AG09319 (cell line): ENCODE results near the gene CHRM3.

Source experiments
- DNase-seq: peaks from one replicate; pipeline ENCODE4 v3.0.0-alpha.2; 2010; ENCODE audit warnings: low read depth; ENCODE audit errors: extremely low read depth
- CTCF ChIP-seq: IDR thresholded peaks from 2 replicates; pipeline ENCODE4 v1.5.1; 2011; ENCODE audit warnings: low read depth, mild to moderate bottlenecking, inconsistent platforms, low read length, moderate library complexity

CHRM3 gene

GRCh38 chr1:239386453-239387303 is at the start of gene CHRM3:
CHRM3 (plus strand) TSS chr1:239386568; CDS start chr1:239907452, 520,884 bp downstream.
- DNase-seq: no peak
- no peak for TF ChIP-seq CTCF

- TF ChIP-seq CTCF: no peak
- no peak for DNase-seq
Observed at GRCh38 chr1:239337799-239338430, 48.5 kb upstream of the CHRM3 start.

GRCh38 chr1:239347776-239348175 is 38.6 kb upstream of the CHRM3 start:
- DNase-seq: no peak
- no peak for TF ChIP-seq CTCF

GRCh38 chr1:239348635-239349353 is 37.6 kb upstream of the CHRM3 start:
- DNase-seq: no peak
- no peak for TF ChIP-seq CTCF

GRCh38 chr1:239349699-239350098 is 36.7 kb upstream of the CHRM3 start:
- no peak for DNase-seq
- no peak for TF ChIP-seq CTCF

- DNase-seq: no peak
- TF ChIP-seq CTCF: no peak
Observed at GRCh38 chr1:239353536-239353935, 32.8 kb upstream of the CHRM3 start.

- DNase-seq: no peak
- no peak for TF ChIP-seq CTCF
Observed at GRCh38 chr1:239354231-239354630, 32.1 kb upstream of the CHRM3 start.
